Ishikawa (cell line): ENCODE results near the gene TMEM114.

ENCODE experiments used
- CEBPB ChIP-seq: IDR thresholded peaks from 2 replicates; pipeline ENCODE4 v1.6.1; 2012
- EGR1 ChIP-seq: IDR thresholded peaks from 2 replicates; pipeline ENCODE4 v1.6.1; 2012
- EP300 ChIP-seq: IDR thresholded peaks from 2 replicates; pipeline ENCODE4 v1.6.1; 2012; ENCODE audit warnings: borderline replicate concordance
- MAX ChIP-seq: IDR thresholded peaks from 2 replicates; pipeline ENCODE4 v1.6.1; 2012
- REST ChIP-seq: IDR thresholded peaks from 2 replicates; pipeline ENCODE4 v1.6.1; 2012; ENCODE audit warnings: low read depth, mild to moderate bottlenecking
- TAF1 ChIP-seq: IDR thresholded peaks from 2 replicates; pipeline ENCODE4 v1.6.1; 2012; ENCODE audit warnings: low read depth, mild to moderate bottlenecking
- TCF12 ChIP-seq: IDR thresholded peaks from 2 replicates; pipeline ENCODE4 v1.6.1; 2012; ENCODE audit warnings: low read depth

DNA sequence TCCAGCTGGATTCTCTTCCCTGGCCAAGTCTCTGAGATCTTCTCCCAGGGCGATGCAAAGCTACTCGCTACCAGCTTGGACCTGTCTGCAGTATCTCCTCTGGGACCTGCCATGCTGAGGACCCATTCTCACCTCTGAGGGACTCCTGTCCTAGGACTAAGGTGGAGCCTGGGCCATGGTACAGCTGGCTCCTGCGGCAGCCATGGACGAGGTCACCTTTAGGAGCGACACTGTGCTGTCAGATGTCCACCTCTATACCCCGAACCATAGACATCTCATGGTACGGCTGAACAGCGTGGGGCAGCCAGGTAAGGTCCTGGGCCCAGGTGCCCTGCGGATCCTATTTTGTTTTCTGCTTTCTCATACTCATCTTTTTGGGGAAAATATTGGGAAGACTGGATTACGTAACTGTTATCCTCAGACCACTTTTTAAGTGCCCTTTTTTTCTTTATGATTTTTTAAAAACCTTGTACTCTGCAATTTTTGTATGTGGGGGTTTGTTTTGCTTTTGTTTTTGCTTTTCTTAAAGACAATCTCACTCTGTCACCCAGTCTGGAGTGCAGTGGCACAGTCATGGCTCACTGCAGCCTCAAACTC lies 35.3 kb upstream of the TMEM114 start:
- TF ChIP-seq EP300 = no peak
- no peak for TF ChIP-seq CEBPB
- no peak for TF ChIP-seq MAX
- no peak for TF ChIP-seq TAF1
- no peak for TF ChIP-seq REST
- no peak for TF ChIP-seq EGR1
- TF ChIP-seq TCF12 = no peak
